Measurements from ENCODE around the gene TOR4A. TPM values are rescaled to one million over a fixed set of nuclear protein-coding genes. Genes with fewer than 3 reads are reported as not detected.
A peak's percentile ranks its signal among the peaks of the same experiment; 100 is the strongest.

Gene TOR4A
- total and polyA plus RNA-seq, 2 experiments from 2014 or later = 2.0 to 19.0 TPM

GRCh38 chr9:137279741-137280473, 2.4 kb downstream of the TOR4A start:
- Mint-ChIP-seq H3K27me3 (ENCODE audit: insufficient read depth, low read depth, poor library complexity) (peaks cover 29% of the 10 kb centered on the region), H3K27ac (no peak overlapping the region), H3K36me3 (ENCODE audit: low read depth) (no peaks in the 10 kb centered on the region; the same call in 2 of the 3 replicates), H3K4me1 (peaks cover 18% of the 10 kb centered on the region), H3K4me3 (peak overlapping the region; percentile 49), H3K9me3 (no peaks in the 10 kb centered on the region)
- H3K27me3 ChIP-seq (ENCODE audit: insufficient read depth) = peaks cover 14% of the 10 kb centered on the region
- H3K79me2 ChIP-seq (replicated peaks; ENCODE audit: insufficient read depth) = no peaks in the 10 kb centered on the region
- H3K36me3 ChIP-seq (ENCODE audit: insufficient read depth) = no peaks in the 10 kb centered on the region
- H3K4me2 ChIP-seq = no peak overlapping the region
- H3K4me1 ChIP-seq (ENCODE audit: insufficient read depth) = peaks cover 12% of the 10 kb centered on the region
- H3K27ac ChIP-seq (ENCODE audit: low read depth) = no peak overlapping the region
- no peaks in the 10 kb centered on the region for H3K9me2 ChIP-seq (ENCODE audit: insufficient read depth)
- no peak overlapping the region for H3K4me3 ChIP-seq
- H4K20me1 ChIP-seq (replicated peaks; ENCODE audit: insufficient read depth) = peaks cover 8% of the 10 kb centered on the region; the same call in 1 of the 2 replicates
- peaks cover 20% of the 10 kb centered on the region; the same call in 1 of the 2 replicates for H3F3A ChIP-seq (replicated peaks; ENCODE audit: low read depth)
- no peak for TF ChIP-seq ZNF462 (CRISPR knock-in tag; IDR thresholded peaks at IDR 0.05)
- TF ChIP-seq ETS1 (IDR thresholded peaks at IDR 0.05) = no peak
- no peak for TF ChIP-seq ZNF114 (CRISPR knock-in tag; IDR thresholded peaks at IDR 0.05)
- no peak for TF ChIP-seq ZNF331 (CRISPR knock-in tag; IDR thresholded peaks at IDR 0.05; ENCODE audit: low read depth)
- no peak for TF ChIP-seq CREB1 (CRISPR knock-in tag; IDR thresholded peaks at IDR 0.05; ENCODE audit: low read depth)
- TF ChIP-seq REST (IDR thresholded peaks at IDR 0.05; ENCODE audit: unreplicated experiment) = no peak
- TF ChIP-seq CTCF (conservative IDR thresholded peaks at IDR 0.05; ENCODE audit: low read depth in 2 of 2) = no peak
- TF ChIP-seq STAT1 (IDR thresholded peaks at IDR 0.05; ENCODE audit: unreplicated experiment) = no peak
- no peak for TF ChIP-seq POLR2AphosphoS5 (IDR thresholded peaks at IDR 0.05; ENCODE audit: low read depth)
- TF ChIP-seq NANOG (IDR thresholded peaks at IDR 0.05; ENCODE audit: borderline replicate concordance) = no peak
- no peak for TF ChIP-seq EZH2 (IDR thresholded peaks at IDR 0.05; ENCODE audit: low read depth, unreplicated experiment)
- TF ChIP-seq EZH2phosphoT487 (IDR thresholded peaks at IDR 0.05; ENCODE audit: unreplicated experiment) = no peak
- TF ChIP-seq JUNB (IDR thresholded peaks at IDR 0.05; ENCODE audit: unreplicated experiment) = no peak
- no peak for ATAC-seq
- no peak for DNase-seq (ENCODE audit: low spot score)
- no peak overlapping the region for H2AFZ ChIP-seq

All from GM23338 (cell line).